Gastrocnemius medialis (tissue), 4 donors: Measurements from ENCODE around the gene ATP5PF.

ENCODE experiments used
- POLR2A ChIP-seq, 2 donors: fragments of 450-650 bp; IDR thresholded peaks; one replicate each; pipeline ENCODE4 v1.6.1; 2017; ENCODE audit warnings: antibody characterized with exemption in 2 of 2, mild to moderate bottlenecking in 2 of 2, moderate library complexity in 2 of 2
- TF ChIP-seq, protein P1 (sequence below), 5 experiments: fragments of 450-650 bp in 3 of 5; fragments of 200-600 bp in 2 of 5; sonication (generic) in 2 of 5; IDR thresholded peaks in 4 of 5; conservative IDR thresholded peaks in 1 of 5; 1 replicate in 4 of 5; 2 replicates in 1 of 5; pipeline ENCODE4 v1.5.1; 2016 to 2019; ENCODE audit warnings: antibody characterized with exemption in 5 of 5, mild to moderate bottlenecking in 3 of 5, moderate library complexity in 3 of 5

DNA sequence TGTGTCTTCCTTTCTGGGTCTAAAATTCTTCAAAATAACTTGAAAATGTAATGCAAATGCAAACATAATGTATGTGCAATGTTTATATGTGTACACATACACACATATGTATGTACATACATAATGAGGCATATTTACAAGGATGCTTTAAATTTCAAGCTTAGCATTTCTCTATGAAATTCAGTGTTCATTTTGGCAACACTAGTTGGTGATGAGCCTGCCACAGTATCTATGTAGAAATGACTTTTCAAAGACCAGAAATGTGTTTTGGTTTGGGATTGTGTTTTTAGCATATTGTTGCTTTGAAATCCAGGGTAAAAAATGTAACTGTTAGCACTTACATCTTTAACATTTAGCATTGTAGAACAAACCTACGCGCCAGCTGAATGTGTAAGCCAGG lies 10.2 kb upstream of the ATP5PF start:
- TF ChIP-seq, protein P1, sequence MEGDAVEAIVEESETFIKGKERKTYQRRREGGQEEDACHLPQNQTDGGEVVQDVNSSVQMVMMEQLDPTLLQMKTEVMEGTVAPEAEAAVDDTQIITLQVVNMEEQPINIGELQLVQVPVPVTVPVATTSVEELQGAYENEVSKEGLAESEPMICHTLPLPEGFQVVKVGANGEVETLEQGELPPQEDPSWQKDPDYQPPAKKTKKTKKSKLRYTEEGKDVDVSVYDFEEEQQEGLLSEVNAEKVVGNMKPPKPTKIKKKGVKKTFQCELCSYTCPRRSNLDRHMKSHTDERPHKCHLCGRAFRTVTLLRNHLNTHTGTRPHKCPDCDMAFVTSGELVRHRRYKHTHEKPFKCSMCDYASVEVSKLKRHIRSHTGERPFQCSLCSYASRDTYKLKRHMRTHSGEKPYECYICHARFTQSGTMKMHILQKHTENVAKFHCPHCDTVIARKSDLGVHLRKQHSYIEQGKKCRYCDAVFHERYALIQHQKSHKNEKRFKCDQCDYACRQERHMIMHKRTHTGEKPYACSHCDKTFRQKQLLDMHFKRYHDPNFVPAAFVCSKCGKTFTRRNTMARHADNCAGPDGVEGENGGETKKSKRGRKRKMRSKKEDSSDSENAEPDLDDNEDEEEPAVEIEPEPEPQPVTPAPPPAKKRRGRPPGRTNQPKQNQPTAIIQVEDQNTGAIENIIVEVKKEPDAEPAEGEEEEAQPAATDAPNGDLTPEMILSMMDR (IDR thresholded peaks at IDR 0.05 in 4 of 5, conservative IDR thresholded peaks at IDR 0.05 in 1 of 5), result no peak
- no peak for TF ChIP-seq POLR2A (IDR thresholded peaks at IDR 0.05)
